Activated CD4-positive, CD25-positive, alpha-beta regulatory T cell treated with anti-CD3 and anti-CD28 coated beads, Interleukin-2, amount 50 U/mL, for 16 hours (primary cell): ENCODE results near the gene NOX3.
"Not testable (repeated sequence)": the region's sequence is repeated elsewhere in the genome, so short reads cannot be mapped to it uniquely, and the experiment has no call there.

Experiments used
- DNase-seq: peaks from one replicate; pipeline ENCODE4 v3.0.0-alpha.2; 2020; ENCODE audit warnings: low read depth, low spot score

The NOX3 gene

GRCh38 chr6:155372256-155372655 lies 83.4 kb downstream of the NOX3 start:
- no peak for DNase-seq

GRCh38 chr6:155371230-155371629 lies 84.4 kb downstream of the NOX3 start:
- no peak for DNase-seq

GRCh38 chr6:155366325-155366724 lies 89.3 kb downstream of the NOX3 start:
- no peak for DNase-seq

- DNase-seq, result no peak
These were observed 90.7 kb downstream of the NOX3 start for GRCh38 chr6:155364844-155365437.

GRCh38 chr6:155364021-155364420 lies 91.6 kb downstream of the NOX3 start:
- not testable (repeated sequence) for DNase-seq

- not testable (repeated sequence) for DNase-seq
These were observed 92.5 kb downstream of the NOX3 start for GRCh38 chr6:155362968-155363632.

GRCh38 chr6:155354167-155354566 lies 101.5 kb downstream of the NOX3 start:
- DNase-seq, result no peak

- no peak for DNase-seq
These were observed 102.8 kb downstream of the NOX3 start for GRCh38 chr6:155352811-155353210.

- no peak for DNase-seq
These were observed 103.6 kb downstream of the NOX3 start for GRCh38 chr6:155352130-155352420.

GRCh38 chr6:155351273-155352129 lies 104.1 kb downstream of the NOX3 start:
- DNase-seq, result no peak

- DNase-seq, result no peak
These were observed 105.7 kb downstream of the NOX3 start for GRCh38 chr6:155349956-155350355.

- DNase-seq, result no peak
These were observed 106.5 kb downstream of the NOX3 start for GRCh38 chr6:155349129-155349528.

- DNase-seq, result no peak
These were observed 107.8 kb downstream of the NOX3 start for GRCh38 chr6:155347800-155348199.

- DNase-seq, result no peak
These were observed 108.7 kb downstream of the NOX3 start for GRCh38 chr6:155346957-155347356.
